ENCODE data around the gene IZUMO1. TPM values are rescaled to one million over a fixed set of nuclear protein-coding genes. Genes with fewer than 3 reads are reported as not detected.
A peak's percentile ranks its signal among the peaks of the same experiment; 100 is the strongest.

IZUMO1 gene
- total RNA-seq, 1 donor from 2014 or later: 0.52 TPM

DNA sequence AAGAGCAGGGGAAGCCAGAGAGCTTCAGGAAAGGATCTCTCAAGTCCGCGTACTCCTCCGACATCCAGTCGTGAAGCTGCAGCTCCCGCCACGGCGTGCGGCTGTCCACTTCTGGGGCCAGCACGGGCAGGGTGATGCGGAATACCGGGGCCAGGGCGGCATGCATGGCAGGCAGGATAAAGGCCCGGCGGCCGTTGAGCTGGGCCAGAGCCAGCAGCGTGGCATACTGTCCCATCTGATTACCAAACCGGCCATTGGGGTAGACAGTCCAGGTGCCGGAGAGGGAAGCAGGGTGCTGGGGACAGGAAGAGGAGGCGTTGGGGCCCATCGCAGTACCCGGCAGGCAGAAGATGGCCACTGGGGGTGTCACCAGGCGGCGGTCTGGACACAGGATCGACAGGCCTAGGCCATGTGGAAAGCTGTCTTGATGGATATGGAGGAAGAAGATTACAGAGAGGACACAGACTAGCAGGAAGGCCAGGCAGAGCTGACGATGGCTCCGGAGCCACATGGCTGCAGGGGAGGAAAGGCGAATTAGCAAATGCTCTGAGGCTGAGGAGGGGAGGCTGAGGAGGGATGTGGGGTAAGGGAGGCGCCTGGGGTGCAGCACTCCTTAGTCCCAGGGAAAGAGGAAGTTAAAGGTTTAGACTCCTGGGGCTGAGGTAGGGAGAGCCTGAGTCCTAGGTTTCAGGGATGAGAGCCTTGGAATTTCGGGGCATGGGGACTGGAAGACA, 4.2 kb upstream of the IZUMO1 start:
- Histone ChIP-seq H3K9ac (ENCODE audit: low read depth in 1 of 3, low read length in 3 of 3) (no peak overlapping the region), H3K27ac (ENCODE audit: low read depth, low read length) (no peak overlapping the region), H3K9me3 (ENCODE audit: control insufficient read depth in 3 of 3, low read length in 3 of 3) (no peaks in the 10 kb centered on the region), H3K36me3 (ENCODE audit: control insufficient read depth in 3 of 3, insufficient read depth in 3 of 3, low read length in 3 of 3) (peaks cover 0 to 5% (median 0%) of the 10 kb centered on the region in 3 donors), H3K4me1 (ENCODE audit: control insufficient read depth in 3 of 3, insufficient read depth in 3 of 3, low read length in 3 of 3) (peaks cover 19 to 33% (median 23%) of the 10 kb centered on the region in 3 donors), H3K4me3 (ENCODE audit: low read length in 3 of 3) (peak overlapping the region in 2 of 3 donors; percentile 22 to 30), H3K27me3 (ENCODE audit: control insufficient read depth in 3 of 3, insufficient read depth in 3 of 3, low read length in 3 of 3) (peaks cover 0 to 10% (median 9%) of the 10 kb centered on the region in 3 donors)

DNA sequence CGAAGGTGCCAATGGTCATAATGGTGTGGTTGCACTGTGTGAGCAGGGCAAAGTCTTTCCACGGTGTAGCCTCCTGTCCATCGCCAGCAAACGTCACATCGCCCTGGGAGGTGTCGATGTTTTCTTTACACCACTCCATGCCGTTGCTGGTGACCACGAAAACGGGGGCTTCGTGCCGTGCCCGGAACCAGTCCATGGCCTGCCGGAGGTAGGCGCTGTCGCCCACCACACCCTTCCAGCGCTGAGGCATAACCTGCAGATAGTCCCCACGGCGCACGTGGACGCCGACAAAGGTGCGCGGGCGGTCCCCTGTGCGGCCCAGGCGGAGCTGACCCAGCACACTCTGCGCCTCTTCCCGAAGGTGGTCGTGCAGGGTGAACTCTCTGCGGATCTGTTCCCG, 3.6 kb upstream of the IZUMO1 start:
- H3K9me3 ChIP-seq (ENCODE audit: control insufficient read depth in 3 of 3, low read length in 3 of 3): no peaks in the 10 kb centered on the region
- no peak overlapping the region for H3K27ac ChIP-seq (ENCODE audit: low read depth, low read length)
- H3K4me3 ChIP-seq (ENCODE audit: low read length in 3 of 3): no peak overlapping the region
- peaks cover 0 to 10% (median 9%) of the 10 kb centered on the region in 3 donors for H3K27me3 ChIP-seq (ENCODE audit: control insufficient read depth in 3 of 3, insufficient read depth in 3 of 3, low read length in 3 of 3)
- H3K36me3 ChIP-seq (ENCODE audit: control insufficient read depth in 3 of 3, insufficient read depth in 3 of 3, low read length in 3 of 3): peaks cover 0 to 5% (median 0%) of the 10 kb centered on the region in 3 donors
- peaks cover 14 to 27% (median 17%) of the 10 kb centered on the region in 3 donors for H3K4me1 ChIP-seq (ENCODE audit: control insufficient read depth in 3 of 3, insufficient read depth in 3 of 3, low read length in 3 of 3)
- no peak overlapping the region for H3K9ac ChIP-seq (ENCODE audit: low read depth in 1 of 3, low read length in 3 of 3)

DNA sequence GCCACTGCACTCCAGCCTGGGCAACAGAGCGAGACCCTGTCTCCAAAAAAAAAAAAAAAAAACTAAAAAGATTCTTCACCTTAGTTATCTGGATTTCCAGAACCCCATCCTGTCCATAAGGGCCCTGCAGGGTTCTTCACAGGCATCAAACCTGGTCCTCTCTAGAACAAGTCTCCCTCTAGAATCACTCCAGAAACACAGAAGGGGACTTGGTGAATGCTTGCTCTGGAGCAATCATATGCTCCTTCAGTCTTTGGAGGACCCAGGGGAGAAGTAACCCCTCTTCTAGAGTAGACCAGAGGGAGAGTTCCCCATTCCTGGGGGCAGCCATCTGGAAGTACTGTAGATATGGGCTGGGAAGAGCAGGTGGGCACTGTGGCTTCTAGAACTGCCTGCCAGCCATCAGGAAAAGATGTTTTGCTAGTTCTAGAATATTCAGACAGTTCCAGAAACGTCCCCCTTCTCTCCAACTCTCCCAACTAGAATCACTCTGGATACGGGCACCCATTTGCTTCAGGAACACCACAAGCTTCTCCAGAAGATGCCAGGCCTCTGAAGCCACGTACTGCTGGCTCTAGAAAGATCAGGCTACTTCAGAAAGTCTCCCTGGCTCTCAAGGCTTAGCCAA, 3.0 kb upstream of the IZUMO1 start:
- Histone ChIP-seq H3K36me3 (ENCODE audit: control insufficient read depth in 3 of 3, insufficient read depth in 3 of 3, low read length in 3 of 3) (peaks cover 0 to 5% (median 0%) of the 10 kb centered on the region in 3 donors), H3K9ac (ENCODE audit: low read depth in 1 of 3, low read length in 3 of 3) (no peak overlapping the region), H3K4me1 (ENCODE audit: control insufficient read depth in 3 of 3, insufficient read depth in 3 of 3, low read length in 3 of 3) (peaks cover 8 to 20% (median 14%) of the 10 kb centered on the region in 3 donors), H3K9me3 (ENCODE audit: control insufficient read depth in 3 of 3, low read length in 3 of 3) (no peaks in the 10 kb centered on the region), H3K27me3 (ENCODE audit: control insufficient read depth in 3 of 3, insufficient read depth in 3 of 3, low read length in 3 of 3) (peaks cover 0 to 10% (median 9%) of the 10 kb centered on the region in 3 donors), H3K27ac (ENCODE audit: low read depth, low read length) (no peak overlapping the region), H3K4me3 (ENCODE audit: low read length in 3 of 3) (no peak overlapping the region)

DNA sequence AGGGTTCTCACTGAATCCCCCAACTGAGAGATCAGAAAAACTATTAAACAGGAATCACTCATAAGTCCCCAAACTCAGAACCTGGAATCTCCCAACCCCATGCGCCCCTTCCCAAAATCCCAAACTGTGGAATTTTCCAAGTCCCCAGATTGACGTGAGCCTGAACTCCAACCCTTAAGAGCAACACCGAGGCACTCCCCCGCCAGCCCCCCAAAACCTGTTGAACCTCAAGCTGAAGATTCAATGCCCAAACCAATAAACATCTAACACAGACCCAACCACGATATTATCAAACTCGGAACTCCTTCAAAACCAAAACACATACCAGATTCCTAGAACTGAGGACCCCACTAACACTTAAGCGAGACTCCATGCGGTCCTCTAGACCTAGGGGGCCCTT, 599 bp downstream of the IZUMO1 start:
- H3K9me3 ChIP-seq (ENCODE audit: control insufficient read depth in 3 of 3, low read length in 3 of 3): no peaks in the 10 kb centered on the region
- H3K4me1 ChIP-seq (ENCODE audit: control insufficient read depth in 3 of 3, insufficient read depth in 3 of 3, low read length in 3 of 3): peaks cover 7 to 22% (median 8%) of the 10 kb centered on the region in 3 donors
- H3K9ac ChIP-seq (ENCODE audit: low read depth in 1 of 3, low read length in 3 of 3): no peak overlapping the region
- H3K27ac ChIP-seq (ENCODE audit: low read depth, low read length): peak overlapping the region; percentile 65
- peaks cover 0 to 8% (median 0%) of the 10 kb centered on the region in 3 donors for H3K27me3 ChIP-seq (ENCODE audit: control insufficient read depth in 3 of 3, insufficient read depth in 3 of 3, low read length in 3 of 3)
- no peak overlapping the region for H3K4me3 ChIP-seq (ENCODE audit: low read length in 3 of 3)
- peaks cover 0 to 5% (median 0%) of the 10 kb centered on the region in 3 donors for H3K36me3 ChIP-seq (ENCODE audit: control insufficient read depth in 3 of 3, insufficient read depth in 3 of 3, low read length in 3 of 3)

DNA sequence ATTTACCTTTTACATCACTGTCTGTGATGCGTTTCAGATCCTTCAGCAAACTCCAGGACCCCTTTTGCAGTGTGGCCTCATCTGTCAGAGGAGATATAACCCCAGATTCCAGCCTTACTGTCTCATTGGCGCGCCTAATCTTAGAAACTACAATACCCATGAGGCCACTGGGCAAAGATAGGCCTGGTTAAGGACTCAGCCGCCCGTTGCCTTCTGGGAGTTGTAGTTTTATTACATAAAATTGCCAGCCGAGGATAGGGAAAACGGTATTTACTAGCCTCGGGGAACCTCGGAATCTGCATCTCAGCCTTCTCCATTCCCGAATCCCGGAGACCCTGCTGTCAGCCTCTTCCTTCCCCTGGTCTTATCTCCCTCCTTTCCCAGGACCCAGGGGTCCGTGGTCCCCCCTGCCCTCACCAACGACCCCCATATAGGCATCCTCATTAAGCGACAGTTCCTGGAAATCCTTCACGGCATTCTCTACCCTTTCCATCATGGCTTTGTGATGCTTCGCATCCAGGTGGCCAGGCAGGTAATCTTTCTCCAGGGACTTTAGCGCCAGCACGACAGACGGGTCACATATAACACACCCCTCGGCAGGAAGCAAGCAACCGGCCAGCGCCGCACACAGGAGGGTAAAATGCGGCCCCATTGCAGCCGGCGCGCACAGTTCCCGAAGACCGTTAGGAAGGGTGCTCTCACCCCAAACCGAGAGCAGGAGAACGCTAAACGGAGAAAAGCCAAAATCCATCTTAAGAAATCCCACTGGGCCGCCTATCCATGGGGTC, 1.3 kb downstream of the IZUMO1 start:
- Histone ChIP-seq H3K9ac (ENCODE audit: low read depth in 1 of 3, low read length in 3 of 3) (no peak overlapping the region), H3K9me3 (ENCODE audit: control insufficient read depth in 3 of 3, low read length in 3 of 3) (no peaks in the 10 kb centered on the region), H3K4me3 (ENCODE audit: low read length in 3 of 3) (no peak overlapping the region), H3K4me1 (ENCODE audit: control insufficient read depth in 3 of 3, insufficient read depth in 3 of 3, low read length in 3 of 3) (peaks cover 7 to 22% (median 10%) of the 10 kb centered on the region in 3 donors), H3K27me3 (ENCODE audit: control insufficient read depth in 3 of 3, insufficient read depth in 3 of 3, low read length in 3 of 3) (peaks cover 0 to 2% (median 0%) of the 10 kb centered on the region in 3 donors), H3K36me3 (ENCODE audit: control insufficient read depth in 3 of 3, insufficient read depth in 3 of 3, low read length in 3 of 3) (peaks cover 0 to 4% (median 0%) of the 10 kb centered on the region in 3 donors), H3K27ac (ENCODE audit: low read depth, low read length) (no peak overlapping the region)

DNA sequence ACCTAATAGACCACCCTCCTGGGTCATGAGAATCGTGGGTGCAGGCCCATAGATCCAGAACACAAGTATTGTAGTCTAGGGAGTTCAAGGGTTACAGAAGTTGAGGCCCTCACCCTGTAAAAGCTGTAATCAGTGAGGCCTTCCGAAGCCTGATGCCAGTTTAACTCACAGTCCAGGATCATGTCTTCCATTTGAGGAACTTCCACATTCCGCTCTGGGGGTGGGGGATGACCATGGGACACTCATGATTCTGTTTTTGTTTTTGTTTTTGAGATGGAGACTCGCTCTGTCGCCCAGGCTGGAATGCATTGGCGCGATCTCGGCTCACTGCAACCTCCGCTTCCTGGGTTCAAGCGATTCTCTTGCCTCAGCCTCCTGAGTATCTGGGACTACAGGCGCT, 4.6 kb downstream of the IZUMO1 start:
- peak overlapping the region; percentile 79 for H3K27ac ChIP-seq (ENCODE audit: low read depth, low read length)
- no peaks in the 10 kb centered on the region for H3K27me3 ChIP-seq (ENCODE audit: control insufficient read depth in 3 of 3, insufficient read depth in 3 of 3, low read length in 3 of 3)
- no peak overlapping the region for H3K4me3 ChIP-seq (ENCODE audit: low read length in 3 of 3)
- H3K9me3 ChIP-seq (ENCODE audit: control insufficient read depth in 3 of 3, low read length in 3 of 3): no peaks in the 10 kb centered on the region
- peaks cover 14 to 30% (median 27%) of the 10 kb centered on the region in 3 donors for H3K4me1 ChIP-seq (ENCODE audit: control insufficient read depth in 3 of 3, insufficient read depth in 3 of 3, low read length in 3 of 3)
- no peak overlapping the region for H3K9ac ChIP-seq (ENCODE audit: low read depth in 1 of 3, low read length in 3 of 3)
- H3K36me3 ChIP-seq (ENCODE audit: control insufficient read depth in 3 of 3, insufficient read depth in 3 of 3, low read length in 3 of 3): no peaks in the 10 kb centered on the region

DNA sequence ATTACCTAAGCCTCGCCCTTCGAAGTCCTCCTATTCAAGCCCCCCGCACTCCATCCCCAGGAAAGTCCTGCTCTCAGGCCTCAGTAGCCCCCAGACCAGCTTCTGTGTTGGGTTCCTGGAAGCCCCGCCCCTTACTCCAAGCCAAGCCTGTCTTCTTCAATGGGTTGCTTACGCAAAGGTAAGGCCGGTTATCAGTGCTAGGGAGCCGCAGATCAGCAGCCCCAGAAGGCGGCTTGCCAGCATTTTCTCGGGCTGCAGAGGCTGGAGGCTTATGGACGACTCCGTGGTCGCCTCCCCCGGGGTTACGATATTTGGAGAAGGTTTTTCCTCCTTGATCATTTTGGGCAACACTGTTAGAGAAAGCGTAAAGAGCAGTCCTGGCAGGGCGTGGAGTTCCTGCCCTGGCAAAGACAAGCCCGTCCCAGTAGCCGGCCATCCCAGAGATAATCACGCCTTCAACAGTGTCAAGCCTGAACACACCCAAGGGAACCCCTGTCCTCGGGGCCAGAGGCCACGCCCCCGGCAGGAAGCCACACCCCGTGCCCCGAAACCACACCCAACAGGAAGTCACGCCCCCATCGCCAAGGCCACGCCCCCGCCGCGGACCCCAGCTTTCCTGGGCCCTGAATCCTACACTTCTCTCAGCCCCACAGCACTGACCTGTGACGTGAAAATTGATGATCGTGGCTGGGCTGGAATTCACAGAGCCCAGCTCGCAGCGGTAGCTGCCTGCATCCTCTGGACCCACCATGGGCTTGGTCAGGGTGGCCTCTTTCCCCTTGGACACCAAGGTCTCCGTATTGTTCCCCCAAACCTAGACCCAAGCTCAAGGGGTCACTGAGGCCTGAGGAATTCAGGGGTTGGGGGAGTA, 5.3 kb downstream of the IZUMO1 start:
- Histone ChIP-seq H3K27me3 (ENCODE audit: control insufficient read depth in 3 of 3, insufficient read depth in 3 of 3, low read length in 3 of 3) (no peaks in the 10 kb centered on the region), H3K9me3 (ENCODE audit: control insufficient read depth in 3 of 3, low read length in 3 of 3) (no peaks in the 10 kb centered on the region), H3K36me3 (ENCODE audit: control insufficient read depth in 3 of 3, insufficient read depth in 3 of 3, low read length in 3 of 3) (no peaks in the 10 kb centered on the region), H3K4me1 (ENCODE audit: control insufficient read depth in 3 of 3, insufficient read depth in 3 of 3, low read length in 3 of 3) (peaks cover 14 to 27% (median 25%) of the 10 kb centered on the region in 3 donors), H3K27ac (ENCODE audit: low read depth, low read length) (peak overlapping the region; percentile 79), H3K9ac (ENCODE audit: low read depth in 1 of 3, low read length in 3 of 3) (peak overlapping the region; percentile 2 to 40 (median 23)), H3K4me3 (ENCODE audit: low read length in 3 of 3) (peak overlapping the region in 2 of 3 donors; percentile 3 to 49)

DNA sequence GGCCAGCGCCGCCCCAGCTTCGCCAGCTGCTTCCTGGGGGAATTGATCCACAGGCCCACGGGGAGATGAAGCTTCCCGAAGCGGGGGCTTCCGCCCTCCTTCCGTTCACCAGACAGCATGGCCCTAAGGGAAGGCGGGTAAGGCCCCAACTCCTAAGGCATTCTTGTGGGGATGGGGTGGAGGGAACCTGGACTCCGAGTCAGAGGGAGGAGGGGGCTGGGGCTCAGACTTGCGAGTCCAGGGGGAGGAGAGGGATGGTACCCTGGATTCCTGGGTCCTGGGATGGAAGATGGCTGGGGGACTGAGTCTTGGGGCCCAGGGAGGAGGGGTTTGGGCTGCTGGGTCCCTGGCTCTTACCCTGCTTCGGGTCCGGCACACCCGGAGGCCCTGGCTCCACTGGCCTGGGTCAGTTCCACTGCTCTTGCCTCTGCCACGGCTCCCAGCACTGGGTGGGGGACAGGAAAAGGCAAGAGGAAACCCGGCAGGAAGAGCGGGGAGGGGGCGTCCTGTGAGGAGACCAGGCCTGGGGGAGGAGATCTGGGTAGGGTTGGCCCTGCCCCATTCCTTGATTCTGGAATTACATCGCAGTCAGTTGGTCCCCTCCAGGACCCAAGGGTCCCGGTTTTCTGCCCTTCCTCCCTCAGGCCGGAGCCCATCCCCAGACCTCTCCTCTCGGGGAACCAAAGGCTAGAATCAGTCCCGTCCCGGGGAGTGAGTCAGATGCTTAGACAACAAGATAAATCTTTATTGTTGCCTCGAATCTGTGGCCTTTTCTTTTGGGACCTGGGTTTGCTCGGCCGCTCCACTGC, 6.3 kb downstream of the IZUMO1 start, which contains the start of gene RASIP1:
Gene RASIP1, minus strand, starts transcription at position 447 of the 809 bp plus-strand sequence. Its CDS starts 328 bp downstream, at position 119.
- H3K9ac ChIP-seq (ENCODE audit: low read depth in 1 of 3, low read length in 3 of 3): peak within 1 kb of the TSS; percentile 68 to 83 (median 72)
- no peaks in the 10 kb centered on the region for H3K36me3 ChIP-seq (ENCODE audit: control insufficient read depth in 3 of 3, insufficient read depth in 3 of 3, low read length in 3 of 3)
- peaks cover 14 to 27% (median 25%) of the 10 kb centered on the region in 3 donors for H3K4me1 ChIP-seq (ENCODE audit: control insufficient read depth in 3 of 3, insufficient read depth in 3 of 3, low read length in 3 of 3)
- H3K9me3 ChIP-seq (ENCODE audit: control insufficient read depth in 3 of 3, low read length in 3 of 3): no peaks in the 10 kb centered on the region
- peak within 1 kb of the TSS; percentile 79 for H3K27ac ChIP-seq (ENCODE audit: low read depth, low read length)
- peak within 1 kb of the TSS; percentile 57 to 76 (median 72) for H3K4me3 ChIP-seq (ENCODE audit: low read length in 3 of 3)
- H3K27me3 ChIP-seq (ENCODE audit: control insufficient read depth in 3 of 3, insufficient read depth in 3 of 3, low read length in 3 of 3): no peaks in the 10 kb centered on the region

Measured in skeletal muscle tissue (tissue), 4 donors.